HG02840 (cell line): ENCODE data around the gene MYH13.

Source experiments
- ATAC-seq: cut with Tn5 transposase; IDR thresholded peaks from one replicate; pipeline ENCODE4 v1.9.1; 2021; ENCODE audit warnings: mild to moderate bottlenecking, moderate library complexity, moderate number of reproducible peaks; ENCODE audit not compliant: unreplicated experiment, low FRiP score

Gene MYH13

DNA sequence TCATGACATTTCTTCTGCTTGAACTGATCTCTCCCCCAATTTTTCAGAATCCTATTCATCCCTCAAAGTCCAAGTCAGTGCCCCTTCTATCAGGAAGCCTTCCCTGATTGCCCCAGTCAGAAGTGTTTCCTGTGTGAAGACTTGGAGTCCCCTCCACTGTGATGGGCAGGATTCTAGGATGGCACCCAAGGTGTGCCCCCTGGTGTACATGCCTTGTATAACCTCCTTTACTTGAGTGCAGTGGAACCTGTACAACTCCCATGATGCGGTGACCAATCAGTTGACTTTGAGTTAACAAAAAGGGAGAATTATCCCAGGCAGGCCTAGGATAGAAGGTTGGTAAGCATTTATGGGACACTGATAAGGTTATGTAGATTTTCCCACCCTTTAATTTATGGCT is 23.4 kb downstream of the MYH13 start:
- ATAC-seq = no peak

DNA sequence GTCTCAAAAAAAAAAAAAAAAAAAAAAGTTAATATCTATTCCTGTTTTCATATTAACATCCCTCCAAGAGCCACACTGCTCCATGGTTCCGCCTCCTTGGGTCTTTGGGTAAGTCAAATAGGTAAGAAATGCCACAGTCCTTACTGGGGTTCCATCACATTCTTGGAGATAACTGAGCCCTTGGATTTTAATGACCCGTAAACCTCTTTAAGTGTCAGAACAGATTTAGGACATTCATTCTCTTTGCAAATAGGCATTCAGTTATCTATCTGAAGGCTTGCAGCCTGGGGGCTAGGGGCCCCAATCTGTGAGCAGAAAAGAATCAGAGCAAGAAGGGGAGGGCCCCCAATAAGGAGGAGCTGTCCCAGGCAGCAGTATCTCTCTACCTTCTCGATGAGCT is 28.0 kb downstream of the MYH13 start:
- ATAC-seq = no peak

DNA sequence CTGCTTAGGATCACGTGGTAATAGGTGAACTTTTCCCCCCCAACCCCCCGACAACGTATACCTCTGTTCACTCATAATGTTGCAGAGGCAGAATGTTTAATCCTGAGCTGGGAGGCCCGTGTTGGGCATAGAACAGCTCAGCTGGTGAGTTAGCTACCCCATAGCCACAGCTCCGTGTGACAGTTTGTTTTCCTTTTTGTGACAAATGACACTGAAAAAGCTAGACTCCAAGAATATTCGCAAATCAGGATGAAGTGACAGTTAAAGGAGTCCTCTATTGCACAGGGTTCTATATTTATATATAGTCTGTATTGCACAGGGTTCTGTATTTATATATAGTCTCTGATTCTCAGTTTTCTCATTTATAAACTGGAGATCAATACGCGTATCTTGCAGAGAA is 33.8 kb downstream of the MYH13 start:
- ATAC-seq = no peak

DNA sequence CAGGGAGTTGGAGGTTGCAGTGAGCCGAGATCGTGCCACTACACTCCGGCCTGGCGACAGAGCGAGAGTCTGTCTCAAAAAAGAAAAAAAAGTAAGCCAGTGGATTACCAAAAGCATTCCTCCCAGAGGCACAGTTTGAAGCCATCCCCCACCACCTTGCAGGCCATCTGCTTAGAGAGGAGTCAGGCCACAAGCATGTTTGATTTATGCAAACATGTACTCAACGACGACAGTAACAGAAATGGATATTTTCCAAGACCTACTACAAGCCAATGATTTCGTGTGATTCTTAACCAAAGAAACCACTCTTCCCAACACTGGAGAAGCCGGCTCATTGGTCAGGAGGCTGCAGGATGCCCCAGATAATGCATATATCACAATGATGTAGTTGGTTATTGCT is 34.8 kb downstream of the MYH13 start:
- no peak for ATAC-seq

DNA sequence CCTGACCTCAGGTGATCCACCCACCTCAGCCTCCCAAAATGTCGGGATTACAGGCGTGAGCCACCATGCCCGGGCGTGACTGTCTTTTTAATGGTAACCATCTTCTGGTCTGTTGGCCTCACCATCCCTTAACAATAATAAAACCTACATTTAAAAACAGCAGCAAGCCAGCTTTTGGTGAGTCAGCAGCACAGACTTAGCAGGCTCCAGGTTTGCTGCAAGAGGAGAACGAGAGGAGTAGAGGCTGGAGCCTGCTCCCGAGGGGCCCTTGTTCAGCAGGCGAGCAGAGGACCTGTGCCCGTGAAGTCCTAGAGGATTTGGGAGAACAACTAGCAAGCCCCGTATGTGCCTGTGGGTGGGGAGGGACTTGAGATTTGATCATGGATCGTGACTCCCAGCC is 35.7 kb downstream of the MYH13 start:
- no peak for ATAC-seq

DNA sequence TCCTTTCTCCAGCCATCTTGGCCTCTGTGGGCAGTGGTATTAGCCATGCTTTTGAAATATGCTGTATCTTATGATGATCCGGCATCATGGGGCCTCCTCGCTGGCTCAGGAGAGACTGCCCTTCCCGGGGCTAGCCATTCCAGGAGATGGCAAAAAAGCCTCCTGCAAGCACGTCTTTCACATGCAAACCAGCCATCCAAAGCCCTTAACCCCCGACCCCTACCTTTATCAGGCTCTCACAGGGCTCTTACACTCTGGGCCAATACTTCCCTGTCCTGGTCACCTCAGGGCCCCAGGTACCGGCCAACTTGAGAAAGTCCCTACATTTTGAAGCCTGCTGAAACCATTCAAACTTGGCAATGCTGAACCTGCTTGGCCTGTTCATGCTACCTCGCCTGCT is 36.4 kb downstream of the MYH13 start:
- ATAC-seq = no peak

DNA sequence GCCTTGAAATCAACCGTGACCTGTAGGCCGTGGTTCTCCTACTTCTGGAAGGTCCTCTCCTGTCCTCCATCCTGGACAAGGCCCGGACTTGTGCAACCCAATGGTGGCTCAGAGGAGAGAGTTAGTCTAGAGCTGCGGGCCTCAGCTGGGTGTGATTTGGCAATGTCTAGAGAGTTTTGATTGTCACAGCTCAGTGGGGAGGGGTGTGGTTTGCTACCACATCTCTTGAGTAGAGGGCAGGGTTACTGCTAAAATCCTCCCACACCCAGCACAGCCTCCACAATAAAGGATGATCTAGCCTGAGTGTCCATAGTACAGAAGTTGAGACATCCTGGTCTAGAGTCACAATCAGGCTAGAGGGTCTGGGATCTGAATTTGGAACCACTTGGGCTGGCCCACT is 40.3 kb downstream of the MYH13 start:
- no peak for ATAC-seq

DNA sequence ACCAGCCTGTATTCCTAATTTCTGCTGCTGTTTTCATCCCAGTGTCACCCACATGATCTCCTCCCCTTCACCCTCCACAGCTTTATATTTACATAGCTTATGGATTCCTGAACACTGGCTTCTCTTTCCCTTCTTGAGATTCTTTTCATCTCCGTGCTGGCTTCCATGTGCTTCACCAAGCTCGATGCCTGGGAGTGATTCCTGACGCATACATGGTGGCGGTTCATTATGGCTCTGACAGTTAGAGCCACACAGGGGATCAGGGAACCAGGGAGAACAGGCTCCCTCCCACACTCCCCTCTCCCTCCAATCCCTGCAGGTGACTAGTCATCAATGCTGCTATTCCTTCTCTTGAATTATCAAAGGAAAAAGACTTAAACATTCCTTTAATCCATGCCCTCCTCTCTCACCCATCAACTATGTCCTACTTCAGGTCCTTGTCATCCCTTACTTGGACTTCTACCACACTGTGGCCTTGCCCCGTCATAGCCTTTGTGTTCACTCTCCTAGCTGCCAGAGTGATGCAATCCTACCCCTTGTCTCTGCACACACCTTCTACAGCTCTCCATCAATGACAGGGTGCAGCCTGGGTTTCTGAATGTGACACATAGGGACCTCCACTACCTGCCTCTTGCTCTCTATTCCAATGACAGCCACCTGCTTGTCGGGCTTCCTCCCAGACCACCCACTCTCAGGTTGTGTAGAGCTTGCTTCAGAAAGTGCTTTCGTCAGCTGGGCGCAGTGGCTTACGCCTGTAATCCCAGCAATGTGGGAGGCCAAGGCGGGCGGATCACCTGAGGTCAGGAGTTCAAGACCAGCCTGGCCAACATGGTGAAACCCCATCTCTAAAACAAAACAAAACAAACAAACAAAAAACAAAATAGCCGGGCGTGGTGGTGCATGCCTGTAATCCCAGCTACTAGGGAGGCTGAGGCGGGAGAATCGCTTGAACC is 43.6 kb downstream of the MYH13 start:
- ATAC-seq = no peak

DNA sequence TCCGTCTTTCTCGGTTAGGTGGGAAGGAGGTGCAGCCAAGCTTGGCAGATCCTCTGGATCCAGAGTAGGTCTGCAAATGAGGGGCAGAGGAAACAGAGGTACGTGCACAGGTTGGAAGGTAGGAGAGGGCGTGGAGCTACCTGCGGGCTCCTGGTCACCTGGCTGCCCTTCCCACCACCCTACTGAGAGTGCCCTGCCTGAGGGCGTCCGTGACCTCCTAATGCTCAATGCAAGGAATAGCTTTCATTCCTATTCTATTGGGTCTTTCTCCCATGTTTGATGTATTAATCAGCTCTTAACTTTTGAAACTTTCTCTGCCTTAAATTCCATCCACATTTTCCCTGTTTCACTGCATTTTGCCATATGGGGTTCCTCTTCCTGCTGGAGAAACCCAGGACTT is 44.6 kb downstream of the MYH13 start:
- no peak for ATAC-seq

DNA sequence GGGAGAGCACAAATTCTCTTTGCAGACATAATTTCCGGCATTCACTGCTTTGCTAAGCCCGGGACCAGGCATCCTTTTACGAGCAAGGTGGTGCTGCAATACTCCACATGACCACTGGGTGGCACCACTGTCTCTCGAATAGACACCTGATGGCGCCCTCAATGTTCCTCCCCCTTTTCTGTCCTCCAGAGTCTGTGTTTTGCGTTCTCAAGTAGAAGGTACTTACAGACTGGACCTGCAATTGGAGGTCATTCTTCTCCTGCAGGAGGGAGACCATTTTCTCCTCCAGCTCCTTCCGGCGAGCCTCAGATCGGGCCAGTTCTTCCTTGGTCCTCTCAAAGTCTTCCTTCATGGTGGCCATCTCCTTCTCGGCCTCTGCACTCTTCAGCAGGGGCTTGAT is 45.2 kb downstream of the MYH13 start:
- ATAC-seq = no peak

DNA sequence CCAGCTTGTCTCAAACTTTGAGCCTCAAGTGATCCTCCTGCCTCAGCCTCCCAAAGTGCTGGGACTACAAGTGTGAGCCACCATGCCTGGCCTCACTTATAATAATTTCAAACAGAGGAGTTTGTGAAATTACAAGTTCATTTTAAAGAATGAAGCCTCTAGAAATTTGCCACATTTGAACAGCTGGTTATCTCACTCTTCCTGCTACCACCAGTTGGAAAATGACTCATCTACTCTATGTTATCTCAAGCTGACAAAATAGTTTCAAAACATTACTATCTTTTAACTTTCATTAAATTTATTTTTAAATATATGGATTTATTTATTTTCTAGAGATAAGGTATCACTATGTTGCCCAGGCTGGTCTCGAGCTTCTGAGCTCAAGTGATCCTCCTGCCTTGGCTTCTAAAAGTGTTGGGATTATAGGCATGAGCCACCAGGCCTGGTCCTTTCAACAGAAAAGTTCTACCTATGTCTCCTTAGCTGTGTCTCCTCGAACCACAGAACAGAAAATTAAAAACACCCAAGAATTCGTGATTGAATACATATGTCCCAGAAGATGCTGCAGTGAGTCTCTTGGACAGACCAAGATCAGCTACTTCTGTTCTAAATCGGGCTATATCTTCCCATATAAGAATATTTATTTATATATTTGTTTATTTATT is 47.6 kb downstream of the MYH13 start:
- no peak for ATAC-seq

DNA sequence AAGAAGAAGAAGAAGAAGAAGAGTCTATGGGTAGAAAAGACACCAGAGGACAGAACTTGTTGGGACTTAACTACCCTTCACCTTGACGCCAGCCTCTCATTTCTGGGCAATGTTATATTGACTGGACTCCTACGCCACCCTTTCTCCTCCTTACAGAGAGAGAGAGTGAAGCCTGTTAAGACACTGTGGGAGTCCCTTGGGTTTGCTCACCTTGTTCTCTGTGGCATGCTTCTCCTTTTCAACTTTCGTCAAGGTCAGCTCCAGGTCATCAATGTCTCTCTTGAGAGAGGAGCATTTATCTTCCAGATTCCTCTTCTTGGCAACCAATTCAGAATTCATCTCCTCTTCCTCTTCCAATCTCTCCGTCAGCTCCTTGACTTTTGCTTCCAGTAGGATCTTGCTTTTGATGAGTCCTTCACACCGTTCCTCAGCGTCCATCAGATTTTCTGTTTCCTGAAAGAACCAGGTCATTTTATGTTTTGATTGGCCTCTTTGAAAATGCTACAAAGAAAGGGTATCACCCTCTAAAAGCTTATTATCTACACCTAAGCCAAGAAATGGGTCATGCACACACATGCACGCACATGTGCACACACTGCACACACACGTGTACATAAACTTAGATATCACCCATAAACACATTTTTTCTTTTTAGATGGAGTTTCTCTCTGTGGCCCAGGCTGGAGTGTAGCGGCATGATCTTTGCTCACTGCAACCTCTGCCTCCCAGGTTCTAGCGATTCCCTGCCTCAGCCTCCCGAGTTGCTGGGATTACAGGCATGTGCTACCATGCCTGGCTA is 48.8 kb downstream of the MYH13 start:
- no peak for ATAC-seq

DNA sequence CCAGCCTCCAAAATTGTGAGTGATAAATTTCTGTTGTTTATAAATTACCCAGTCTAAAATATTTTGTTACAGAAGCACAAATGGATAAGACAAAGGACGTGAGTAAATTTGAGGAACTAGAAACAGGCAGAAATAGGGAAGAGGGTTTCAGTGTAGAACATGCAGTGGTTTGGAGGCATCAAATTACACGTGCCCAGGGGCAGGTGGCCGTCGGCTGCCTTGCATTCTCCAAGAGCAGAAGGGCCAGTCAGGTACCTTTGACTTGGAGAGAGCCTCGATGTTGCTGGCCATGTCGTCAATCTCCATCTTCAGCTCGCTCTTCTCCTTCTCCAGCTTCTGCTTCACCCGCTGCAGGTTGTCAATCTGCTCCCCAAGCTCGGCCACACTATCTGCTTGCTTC is 54.3 kb downstream of the MYH13 start:
- no peak for ATAC-seq

DNA sequence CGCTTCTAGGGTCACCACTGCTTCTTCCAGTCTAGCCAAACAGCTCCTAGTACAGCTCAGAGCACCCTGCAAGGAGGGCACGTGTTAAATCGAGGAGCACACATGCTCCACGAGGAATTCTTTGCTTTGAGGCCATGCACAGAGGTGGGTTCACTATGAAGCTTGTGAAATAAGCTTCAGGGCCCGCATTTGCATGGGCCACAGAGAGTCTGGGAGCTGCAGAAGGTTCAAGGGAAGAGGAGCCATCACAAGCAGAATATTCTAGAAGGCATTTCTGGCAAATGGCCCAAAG is 55.3 kb downstream of the MYH13 start:
- ATAC-seq = no peak

DNA sequence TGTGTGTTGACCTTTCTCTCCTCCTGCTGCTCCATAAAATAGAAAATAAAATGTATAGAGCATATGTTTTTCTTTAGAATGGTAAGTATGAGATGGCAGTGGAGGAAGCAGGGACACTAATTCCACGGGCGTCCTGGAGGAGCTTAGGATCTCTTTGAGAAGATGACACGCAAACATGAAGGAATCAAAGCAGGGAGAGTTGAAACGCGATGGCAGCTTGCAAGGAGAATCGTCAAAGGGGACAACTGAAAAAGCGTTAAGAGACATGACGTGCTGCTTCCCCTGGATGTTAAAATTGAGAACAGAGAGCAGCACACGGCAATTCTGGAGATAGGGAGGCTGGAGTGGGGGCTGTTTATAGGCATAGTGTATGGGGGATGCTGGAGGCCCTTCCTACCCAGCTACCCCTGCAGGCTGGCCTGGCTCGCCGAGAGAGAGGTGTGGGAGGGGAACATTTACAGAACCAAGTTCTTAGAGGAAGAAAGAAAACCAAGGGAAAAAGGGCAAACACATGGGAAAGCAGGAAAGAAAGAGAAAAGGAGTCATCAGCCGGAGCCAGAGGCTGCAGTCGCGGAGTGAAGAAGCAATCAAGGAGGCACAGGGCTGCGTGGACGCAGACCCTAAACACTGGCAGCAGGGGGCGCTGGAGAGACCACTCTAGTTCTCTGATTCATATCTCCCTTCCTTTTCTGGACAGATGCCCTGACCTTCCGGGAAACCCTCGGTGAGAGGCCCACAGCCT is 55.8 kb downstream of the MYH13 start:
- ATAC-seq = no peak

DNA sequence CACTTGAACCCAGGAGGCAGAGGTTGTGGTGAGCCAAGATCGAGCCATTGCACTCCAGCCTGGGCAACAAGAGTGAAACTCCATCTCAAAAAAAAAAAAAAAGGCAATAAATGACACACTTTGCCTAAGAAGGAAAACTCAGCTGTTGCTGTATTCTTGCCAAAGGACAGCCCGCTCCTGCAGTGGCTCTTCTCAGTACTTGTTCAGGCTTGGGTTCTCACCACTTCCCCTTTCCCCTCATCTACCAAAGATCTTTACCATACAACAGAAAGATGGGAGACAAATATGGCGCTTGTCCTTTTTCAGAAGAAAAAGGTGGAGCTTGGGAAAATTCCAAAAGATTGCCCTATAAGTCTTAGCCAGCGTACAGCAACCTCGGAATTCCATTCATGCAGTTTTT is 58.5 kb downstream of the MYH13 start:
- ATAC-seq = no peak

DNA sequence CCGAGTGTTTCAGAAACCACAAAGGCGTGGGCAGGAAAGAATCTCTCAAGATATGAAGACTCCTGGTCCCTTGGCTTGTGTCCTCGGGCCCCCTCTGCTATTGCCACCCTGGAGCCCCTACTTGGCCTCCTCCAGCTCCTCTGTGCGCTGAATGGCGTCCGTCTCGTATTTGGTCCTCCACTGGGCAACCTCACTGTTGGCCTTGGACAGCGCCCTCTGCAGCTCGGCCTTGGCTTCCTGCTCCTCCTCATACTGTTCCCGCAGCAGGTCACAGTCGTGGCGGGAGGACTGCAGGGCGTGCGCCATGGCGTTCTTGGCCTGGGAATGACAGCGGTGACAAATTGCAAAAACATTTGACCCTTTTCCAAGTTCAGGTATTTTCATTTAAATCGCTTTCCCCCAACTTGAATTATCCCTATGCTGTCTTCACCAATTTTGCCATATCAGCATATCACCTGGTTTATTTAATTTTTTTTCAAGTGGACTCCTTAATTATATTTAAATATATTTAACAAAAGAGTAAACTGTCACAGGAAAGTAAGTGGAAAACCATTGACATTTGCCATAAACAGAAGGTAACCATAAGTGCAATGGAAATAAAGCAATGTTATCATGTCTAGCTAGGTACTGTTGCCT is 59.7 kb downstream of the MYH13 start:
- ATAC-seq = no peak

DNA sequence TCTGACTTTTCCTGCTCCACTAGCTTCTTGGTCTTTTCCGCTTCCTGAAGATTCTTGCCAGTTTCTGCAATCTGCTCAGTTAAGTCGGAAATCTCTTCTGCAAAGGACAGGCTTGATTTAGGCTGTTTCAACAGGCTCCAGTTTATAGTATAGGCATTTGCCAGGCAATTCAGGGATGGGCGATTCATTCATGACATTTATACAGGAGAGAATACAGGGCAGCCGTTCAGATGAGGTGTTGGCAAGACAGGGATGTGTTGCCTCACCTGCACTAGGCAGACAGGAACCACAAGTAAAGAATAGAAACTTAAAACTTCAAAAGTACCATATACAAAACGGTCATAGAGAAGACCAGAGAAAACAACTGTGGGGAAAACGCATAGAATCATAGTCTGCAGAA is 61.7 kb downstream of the MYH13 start:
- ATAC-seq = no peak

DNA sequence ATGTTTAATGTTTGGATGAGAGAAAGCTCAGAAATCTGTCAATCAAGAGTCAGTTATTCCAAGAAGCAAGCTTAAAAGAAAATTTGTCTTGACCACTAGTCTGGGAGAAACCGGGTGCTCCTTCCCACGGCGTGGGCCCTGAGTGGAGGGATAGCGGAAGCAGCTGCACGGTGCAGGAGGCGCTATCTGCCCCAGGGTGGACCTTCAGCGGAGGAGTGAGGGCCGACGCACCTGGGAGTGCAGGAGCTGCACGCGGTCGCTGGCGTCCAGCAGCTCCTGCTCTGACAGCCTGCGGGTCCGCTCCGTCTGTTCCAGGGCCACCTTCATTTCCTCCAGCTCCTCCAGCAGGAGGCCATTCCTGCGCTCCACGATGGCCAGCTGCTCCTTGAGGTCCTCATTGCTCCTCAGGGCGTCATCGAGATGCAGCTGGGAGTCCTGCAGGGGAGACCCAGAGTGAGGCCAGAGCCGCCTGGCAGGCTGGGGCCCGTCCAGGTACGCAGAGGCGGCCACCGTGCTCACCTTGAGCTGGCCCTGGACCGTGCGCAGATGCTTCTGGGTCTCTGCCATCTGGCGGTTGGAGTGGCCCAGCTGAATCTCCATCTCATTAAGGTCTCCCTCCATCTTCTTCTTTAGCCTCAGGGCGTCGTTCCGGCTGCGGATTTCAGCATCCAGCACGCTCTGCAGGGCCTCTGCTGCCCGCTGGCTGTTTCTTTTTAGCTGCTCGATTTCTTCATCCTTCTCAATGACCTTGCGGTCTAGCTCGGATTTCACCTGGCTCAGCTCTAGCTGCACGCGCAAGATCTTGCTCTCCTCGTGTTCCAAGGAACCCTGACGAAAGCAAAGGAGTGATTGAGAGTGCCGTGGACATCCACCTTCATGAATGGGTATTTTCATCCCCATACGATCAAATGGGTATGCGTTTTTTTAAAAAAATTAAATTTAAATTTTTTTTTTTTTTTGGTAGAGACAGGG is 63.5 kb downstream of the MYH13 start:
- no peak for ATAC-seq
